ENCODE measurements around the gene AATF.

The AATF gene

DNA sequence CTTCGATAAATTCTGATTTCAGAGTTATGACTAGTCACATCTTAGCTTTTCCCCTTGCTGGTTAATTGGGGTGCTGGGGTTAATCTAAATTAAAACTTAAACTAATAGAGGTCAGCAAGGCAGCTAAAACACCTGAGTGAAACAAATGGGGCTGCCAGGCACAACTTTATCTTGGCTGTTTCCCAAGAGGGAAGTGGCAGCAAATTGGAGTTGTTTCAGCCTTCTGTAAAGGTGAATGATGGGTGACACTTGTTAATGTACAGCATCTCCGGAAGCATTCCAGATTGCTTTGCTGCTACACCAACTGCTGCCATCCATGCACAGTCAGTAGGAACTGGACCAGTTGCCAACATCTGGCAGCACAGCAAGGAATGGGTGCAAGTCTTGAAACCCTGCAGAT, 43.9 kb downstream of the AATF start:
- Histone ChIP-seq H3K4me3 (ENCODE audit: low read length, poor library complexity, severe bottlenecking) (no peak overlapping the region), H2AFZ (ENCODE audit: low read length) (no peak overlapping the region), H3K9me2 (replicated peaks; ENCODE audit: low read depth, low read length) (no peaks in the 10 kb centered on the region), H3K9ac (ENCODE audit: low read depth, low read length, poor library complexity, severe bottlenecking) (no peak overlapping the region), H3K36me3 (ENCODE audit: insufficient read depth, low read length) (peaks cover 96% of the 10 kb centered on the region), H3K4me2 (ENCODE audit: low read depth, low read length, poor library complexity, severe bottlenecking) (no peak overlapping the region), H3F3A (ENCODE audit: low read depth) (no peaks in the 10 kb centered on the region), H3K27me3 (ENCODE audit: insufficient read depth, low read length, poor library complexity, severe bottlenecking) (no peaks in the 10 kb centered on the region), H3K4me1 (ENCODE audit: insufficient read depth, low read length, poor library complexity, severe bottlenecking) (no peaks in the 10 kb centered on the region), H4K20me1 (ENCODE audit: insufficient read depth, low read length, poor library complexity, severe bottlenecking) (peaks cover 2% of the 10 kb centered on the region), H3K79me2 (ENCODE audit: insufficient read depth, low read length) (no peaks in the 10 kb centered on the region), H3K9me3 (ENCODE audit: insufficient read depth, low read depth, low read length) (no peaks in the 10 kb centered on the region)
- no peak for TF ChIP-seq EZH2phosphoT487 (IDR thresholded peaks at IDR 0.05; ENCODE audit: borderline replicate concordance)
- TF ChIP-seq, protein P1, sequence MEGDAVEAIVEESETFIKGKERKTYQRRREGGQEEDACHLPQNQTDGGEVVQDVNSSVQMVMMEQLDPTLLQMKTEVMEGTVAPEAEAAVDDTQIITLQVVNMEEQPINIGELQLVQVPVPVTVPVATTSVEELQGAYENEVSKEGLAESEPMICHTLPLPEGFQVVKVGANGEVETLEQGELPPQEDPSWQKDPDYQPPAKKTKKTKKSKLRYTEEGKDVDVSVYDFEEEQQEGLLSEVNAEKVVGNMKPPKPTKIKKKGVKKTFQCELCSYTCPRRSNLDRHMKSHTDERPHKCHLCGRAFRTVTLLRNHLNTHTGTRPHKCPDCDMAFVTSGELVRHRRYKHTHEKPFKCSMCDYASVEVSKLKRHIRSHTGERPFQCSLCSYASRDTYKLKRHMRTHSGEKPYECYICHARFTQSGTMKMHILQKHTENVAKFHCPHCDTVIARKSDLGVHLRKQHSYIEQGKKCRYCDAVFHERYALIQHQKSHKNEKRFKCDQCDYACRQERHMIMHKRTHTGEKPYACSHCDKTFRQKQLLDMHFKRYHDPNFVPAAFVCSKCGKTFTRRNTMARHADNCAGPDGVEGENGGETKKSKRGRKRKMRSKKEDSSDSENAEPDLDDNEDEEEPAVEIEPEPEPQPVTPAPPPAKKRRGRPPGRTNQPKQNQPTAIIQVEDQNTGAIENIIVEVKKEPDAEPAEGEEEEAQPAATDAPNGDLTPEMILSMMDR (conservative IDR thresholded peaks at IDR 0.05; ENCODE audit: low read length), result no peak

DNA sequence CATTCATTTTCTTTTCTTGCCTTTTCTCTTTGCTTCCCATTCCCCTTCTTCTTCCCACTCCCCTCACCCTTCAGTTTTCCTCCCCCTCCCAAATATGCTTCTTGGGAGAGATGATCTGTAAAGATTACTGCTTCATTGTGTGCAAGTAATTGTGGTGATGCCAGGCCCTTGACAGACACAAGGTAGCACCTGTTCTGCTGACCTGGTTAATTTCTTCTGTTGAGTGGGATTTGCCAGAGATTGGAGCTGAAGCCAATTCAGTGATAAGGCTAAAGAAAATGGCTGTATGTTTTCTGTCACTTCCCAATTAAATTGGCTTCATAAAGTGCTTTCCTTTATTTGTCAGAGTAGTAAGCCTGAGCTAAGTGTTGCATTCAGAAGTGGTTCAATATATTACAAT, 44.5 kb downstream of the AATF start:
- H2AFZ ChIP-seq (ENCODE audit: low read length), result no peak overlapping the region
- no peaks in the 10 kb centered on the region for H3K9me2 ChIP-seq (replicated peaks; ENCODE audit: low read depth, low read length)
- no peak for TF ChIP-seq EZH2phosphoT487 (IDR thresholded peaks at IDR 0.05; ENCODE audit: borderline replicate concordance)
- TF ChIP-seq, protein P1 (conservative IDR thresholded peaks at IDR 0.05; ENCODE audit: low read length), result no peak
- no peak overlapping the region for H3K4me2 ChIP-seq (ENCODE audit: low read depth, low read length, poor library complexity, severe bottlenecking)
- H3F3A ChIP-seq (ENCODE audit: low read depth), result no peaks in the 10 kb centered on the region
- H3K79me2 ChIP-seq (ENCODE audit: insufficient read depth, low read length), result no peaks in the 10 kb centered on the region
- H3K4me3 ChIP-seq (ENCODE audit: low read length, poor library complexity, severe bottlenecking), result no peak overlapping the region
- no peak overlapping the region for H3K9ac ChIP-seq (ENCODE audit: low read depth, low read length, poor library complexity, severe bottlenecking)
- no peaks in the 10 kb centered on the region for H3K4me1 ChIP-seq (ENCODE audit: insufficient read depth, low read length, poor library complexity, severe bottlenecking)
- peaks cover 97% of the 10 kb centered on the region for H3K36me3 ChIP-seq (ENCODE audit: insufficient read depth, low read length)
- peaks cover 2% of the 10 kb centered on the region for H4K20me1 ChIP-seq (ENCODE audit: insufficient read depth, low read length, poor library complexity, severe bottlenecking)
- H3K27me3 ChIP-seq (ENCODE audit: insufficient read depth, low read length, poor library complexity, severe bottlenecking), result no peaks in the 10 kb centered on the region
- no peaks in the 10 kb centered on the region for H3K9me3 ChIP-seq (ENCODE audit: insufficient read depth, low read depth, low read length)

DNA sequence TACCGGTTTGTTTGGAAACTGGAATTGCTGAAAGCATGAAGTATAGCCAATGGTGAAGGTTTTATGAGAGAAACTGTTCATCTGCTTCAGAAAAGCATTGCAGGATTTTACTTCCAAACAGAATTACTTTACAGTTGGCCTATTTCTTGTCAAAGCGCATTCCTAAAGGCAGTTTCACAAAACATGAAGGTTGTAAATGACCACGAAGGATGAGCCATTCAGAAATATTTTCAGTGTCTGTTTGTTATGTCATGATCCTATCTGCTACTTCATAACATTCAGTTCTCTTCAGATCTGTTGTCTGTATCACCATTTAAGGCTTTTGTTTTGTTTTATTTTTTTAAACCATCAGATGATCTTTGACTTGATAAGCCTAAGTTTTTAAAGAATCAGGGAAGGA, 45.7 kb downstream of the AATF start:
- TF ChIP-seq, protein P1 (conservative IDR thresholded peaks at IDR 0.05; ENCODE audit: low read length), result no peak
- TF ChIP-seq EZH2phosphoT487 (IDR thresholded peaks at IDR 0.05; ENCODE audit: borderline replicate concordance), result no peak
- Histone ChIP-seq H3F3A (ENCODE audit: low read depth) (no peaks in the 10 kb centered on the region), H3K4me3 (ENCODE audit: low read length, poor library complexity, severe bottlenecking) (no peak overlapping the region), H3K9ac (ENCODE audit: low read depth, low read length, poor library complexity, severe bottlenecking) (no peak overlapping the region), H4K20me1 (ENCODE audit: insufficient read depth, low read length, poor library complexity, severe bottlenecking) (peaks cover 2% of the 10 kb centered on the region), H3K27me3 (ENCODE audit: insufficient read depth, low read length, poor library complexity, severe bottlenecking) (no peaks in the 10 kb centered on the region), H3K4me2 (ENCODE audit: low read depth, low read length, poor library complexity, severe bottlenecking) (no peak overlapping the region), H3K9me2 (replicated peaks; ENCODE audit: low read depth, low read length) (no peaks in the 10 kb centered on the region), H3K36me3 (ENCODE audit: insufficient read depth, low read length) (peaks cover 92% of the 10 kb centered on the region), H3K9me3 (ENCODE audit: insufficient read depth, low read depth, low read length) (no peaks in the 10 kb centered on the region), H3K79me2 (ENCODE audit: insufficient read depth, low read length) (no peaks in the 10 kb centered on the region), H2AFZ (ENCODE audit: low read length) (no peak overlapping the region), H3K4me1 (ENCODE audit: insufficient read depth, low read length, poor library complexity, severe bottlenecking) (peaks cover under 1% of the 10 kb centered on the region)

Data from Loucy (cell line).